GM21515 (cell line): Measurements from ENCODE around the gene PACSIN2.

Experiments used
- ATAC-seq: cut with Tn5 transposase; IDR thresholded peaks from one replicate; pipeline ENCODE4 v1.9.1; 2021; ENCODE audit not compliant: unreplicated experiment

PACSIN2 gene

DNA sequence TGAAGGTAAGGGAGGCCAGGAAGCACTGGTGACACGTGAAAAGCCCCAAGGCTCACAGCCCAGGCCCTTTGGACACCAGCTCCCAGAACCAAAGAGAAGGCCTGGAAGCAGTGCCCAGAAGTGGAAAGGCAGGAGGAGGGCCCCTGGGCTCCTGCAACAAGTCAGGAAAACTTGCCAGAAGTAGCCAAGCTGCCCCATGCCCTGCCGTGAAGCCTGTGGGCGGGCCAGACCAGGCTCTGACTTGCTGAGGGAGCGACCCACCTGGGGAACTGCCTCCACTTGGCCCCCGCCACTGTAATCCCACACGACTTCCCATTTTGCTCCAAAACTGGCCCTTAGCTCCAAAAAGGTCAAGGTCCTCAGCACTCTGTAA is 106.6 kb downstream of the PACSIN2 start:
- ATAC-seq, result no peak

DNA sequence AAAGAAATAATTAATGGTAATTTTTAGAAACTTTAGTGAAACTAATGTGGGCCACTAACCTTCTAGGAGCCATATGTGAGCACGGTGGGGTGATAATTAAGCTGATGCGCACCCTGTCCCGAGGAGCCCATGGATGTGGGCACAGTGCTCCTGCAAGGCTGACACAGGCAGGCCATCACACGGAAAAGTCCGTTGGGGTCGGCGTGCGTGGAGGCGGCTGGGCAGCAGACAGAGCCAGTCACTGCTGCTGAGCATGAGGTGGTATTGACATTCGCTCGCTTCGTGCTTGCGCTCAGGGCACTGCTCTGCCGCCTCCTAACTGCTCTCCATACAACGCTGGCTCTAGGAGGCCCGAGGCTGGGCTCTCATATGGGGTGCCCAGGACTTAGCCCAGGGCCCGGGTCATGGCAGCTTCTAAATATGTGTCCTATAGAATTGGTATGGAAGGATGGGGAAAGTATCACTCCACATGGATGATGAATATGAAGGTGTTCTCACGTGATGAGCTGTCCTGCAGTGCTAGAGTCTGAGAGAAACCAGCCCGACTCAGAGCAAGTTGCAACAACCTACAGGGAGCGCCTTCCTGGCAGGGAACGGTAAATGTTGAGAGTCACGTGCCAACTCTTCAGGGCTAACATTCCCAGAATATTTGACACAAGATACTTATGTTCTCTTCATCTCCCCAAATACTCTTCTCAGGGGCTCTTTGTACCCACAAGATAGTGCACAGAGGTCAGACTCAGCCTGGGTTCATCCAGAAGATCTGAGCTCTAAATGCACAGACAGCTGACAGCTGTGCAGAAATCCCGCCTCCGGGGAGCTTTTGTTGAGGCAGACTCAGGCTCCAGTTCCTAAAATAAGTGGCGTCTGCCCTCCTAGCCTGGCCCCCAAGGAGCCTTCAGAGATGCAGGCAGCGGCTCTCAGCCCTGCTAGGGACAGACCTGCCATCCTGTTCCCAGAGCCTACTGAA is 107.3 kb downstream of the PACSIN2 start:
- ATAC-seq, result no peak

DNA sequence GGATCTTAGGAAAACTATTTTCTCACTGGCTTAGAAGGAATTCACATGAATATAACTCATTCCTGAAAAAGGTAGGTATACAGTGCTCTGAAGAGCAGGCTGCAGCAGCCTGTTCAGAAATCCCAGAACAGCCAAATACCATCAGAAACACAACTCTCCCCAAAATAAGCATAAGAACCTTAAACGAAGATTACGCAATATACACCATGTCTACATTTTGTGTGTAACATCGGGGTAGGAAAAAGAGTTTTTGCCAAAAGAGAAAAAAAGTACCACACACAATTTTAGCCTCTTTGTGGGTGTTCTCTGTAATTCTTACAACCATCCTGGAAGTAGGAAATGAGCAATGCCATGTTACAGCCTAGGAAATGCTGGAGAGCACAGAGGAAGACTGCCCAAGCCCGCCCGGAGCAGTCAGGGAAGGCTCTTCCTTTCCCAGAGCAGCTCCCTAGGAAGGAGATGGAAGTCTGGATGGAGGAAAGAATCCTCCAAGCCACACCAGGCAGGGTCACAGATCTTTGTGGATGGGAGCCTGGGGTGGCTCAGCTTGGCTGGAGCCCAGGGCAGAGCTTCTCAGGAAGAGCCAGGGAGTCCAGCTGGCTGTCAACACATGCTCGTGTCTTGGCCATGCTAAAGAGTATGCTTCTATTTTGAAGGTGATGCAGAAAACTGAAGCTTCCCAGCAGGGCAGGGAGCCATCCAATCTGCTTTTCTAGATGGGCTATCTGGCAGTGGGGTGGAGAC is 108.2 kb downstream of the PACSIN2 start:
- ATAC-seq, result no peak

DNA sequence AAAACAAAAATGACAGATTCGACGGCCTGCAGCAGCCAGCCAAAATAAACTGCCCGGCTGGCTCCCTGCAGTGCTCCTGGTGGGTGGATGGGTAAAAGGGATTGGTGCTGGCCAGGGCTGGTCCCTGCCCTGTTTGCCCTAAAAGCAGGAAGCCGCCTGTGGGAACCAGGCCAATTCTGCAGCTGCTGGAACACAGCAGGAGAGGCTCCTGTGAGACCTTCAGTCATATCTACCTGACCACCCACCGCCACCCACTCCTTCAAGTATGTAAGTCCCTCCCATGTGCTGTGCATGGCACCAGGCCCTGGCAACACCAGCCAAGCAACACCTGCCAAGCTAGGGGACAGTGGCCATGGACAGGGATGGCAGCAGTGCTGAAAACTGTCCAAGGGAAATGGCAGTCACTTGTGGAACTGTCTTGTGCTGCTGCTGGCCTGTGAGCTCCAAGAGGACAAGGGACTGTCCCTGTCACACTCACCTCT is 109.2 kb downstream of the PACSIN2 start:
- no peak for ATAC-seq

DNA sequence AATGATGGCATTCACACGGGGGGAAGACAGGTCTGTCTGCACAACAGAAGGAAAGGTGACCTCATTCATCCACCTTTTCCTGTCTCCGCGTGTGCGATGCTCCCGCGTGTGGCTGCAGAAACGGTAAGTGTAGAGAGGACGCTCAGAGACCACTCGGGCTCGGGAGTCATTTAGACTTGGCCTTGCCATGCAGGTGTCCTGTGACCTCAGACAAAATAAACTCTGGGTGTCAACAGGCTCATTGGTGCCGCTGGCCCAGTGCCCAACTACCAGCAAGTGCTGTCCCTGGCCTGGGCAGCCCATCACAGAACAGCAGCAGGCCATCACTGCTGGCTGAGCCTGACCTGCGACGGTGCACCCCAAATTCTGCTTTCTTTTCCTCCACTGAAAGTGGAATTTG is 109.7 kb downstream of the PACSIN2 start:
- no peak for ATAC-seq

DNA sequence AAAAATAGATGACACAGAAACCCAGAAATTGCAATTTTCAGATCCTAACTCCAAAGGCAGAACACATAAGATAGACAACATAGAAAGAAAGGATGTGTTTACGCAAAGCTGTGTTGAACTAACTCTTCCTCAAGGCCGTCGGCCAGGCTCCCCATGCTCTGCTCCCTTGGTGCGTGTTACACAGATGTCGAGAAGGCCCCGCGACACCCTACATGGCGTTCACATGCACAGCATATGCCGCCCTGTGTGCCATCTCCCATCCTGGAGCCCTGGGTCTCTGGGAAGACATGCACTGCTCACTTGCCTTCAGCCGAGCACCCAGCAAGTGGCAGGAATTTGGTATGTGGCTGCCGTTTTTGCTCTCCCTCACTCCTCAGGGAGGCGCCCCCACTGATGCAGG is 110.9 kb downstream of the PACSIN2 start:
- ATAC-seq, result no peak

DNA sequence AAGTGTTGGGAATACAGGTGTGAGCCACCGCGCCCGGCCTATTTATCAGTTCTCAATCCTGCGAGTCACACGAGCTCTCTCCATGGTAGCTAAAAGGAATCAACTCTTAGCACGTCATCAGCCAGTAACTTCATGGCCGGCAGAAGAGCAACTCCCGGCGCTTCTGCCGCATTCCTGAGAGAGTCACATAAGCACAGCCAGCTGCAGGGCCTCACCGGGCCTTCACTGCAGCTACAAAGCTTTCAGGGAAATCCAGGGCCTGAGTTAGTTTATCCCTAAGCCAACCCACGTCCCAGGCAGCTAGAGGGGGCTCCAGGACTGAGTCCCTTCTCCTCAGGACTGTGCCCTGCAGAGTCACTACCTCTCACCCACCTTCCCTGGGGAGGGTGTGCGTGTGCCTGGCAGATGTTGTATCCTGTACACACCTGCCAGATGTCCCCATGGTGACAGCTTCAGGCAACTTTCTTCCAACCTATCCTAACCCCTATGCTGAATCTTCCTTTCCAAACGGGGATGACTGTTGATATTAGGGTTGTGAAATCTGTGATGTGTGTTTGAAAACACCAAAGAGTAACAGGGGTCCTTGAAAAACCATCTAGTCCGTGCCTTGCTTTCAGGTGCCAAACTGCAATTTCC is 112.0 kb downstream of the PACSIN2 start:
- no peak for ATAC-seq

DNA sequence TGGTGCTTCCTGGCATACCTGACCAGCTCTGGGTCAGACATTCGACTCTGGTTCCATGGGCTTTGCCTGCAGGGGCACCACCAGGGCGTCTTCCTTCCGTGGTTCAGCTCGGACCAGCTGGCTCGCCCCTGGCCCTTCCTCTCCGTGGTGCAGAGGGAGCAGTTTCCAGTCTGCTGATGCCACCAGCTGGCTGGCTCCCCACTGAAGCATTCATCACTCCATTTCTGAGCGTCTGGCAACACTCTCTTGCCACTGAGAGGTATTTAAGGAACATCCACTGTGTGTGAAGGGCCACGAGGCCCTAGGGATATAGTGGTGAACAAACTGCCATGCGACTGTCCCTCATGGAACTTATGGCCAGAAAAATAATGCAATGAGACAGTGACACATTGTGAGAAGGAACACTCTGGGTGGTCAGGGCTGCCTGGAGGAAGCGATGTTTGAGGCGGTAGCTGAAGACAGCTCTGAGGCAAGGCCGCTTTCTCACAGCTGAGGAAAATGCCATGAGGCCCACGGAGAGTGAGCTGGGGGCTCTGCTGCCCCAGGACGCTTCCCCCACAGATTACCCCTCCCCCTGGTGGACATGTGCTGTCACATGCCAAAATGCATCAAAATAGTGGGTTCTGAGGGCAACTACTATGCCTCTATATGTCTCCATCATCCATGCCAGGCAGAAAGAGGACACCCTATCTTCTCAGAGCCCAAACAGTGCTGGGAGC is 113.0 kb downstream of the PACSIN2 start:
- ATAC-seq, result no peak

DNA sequence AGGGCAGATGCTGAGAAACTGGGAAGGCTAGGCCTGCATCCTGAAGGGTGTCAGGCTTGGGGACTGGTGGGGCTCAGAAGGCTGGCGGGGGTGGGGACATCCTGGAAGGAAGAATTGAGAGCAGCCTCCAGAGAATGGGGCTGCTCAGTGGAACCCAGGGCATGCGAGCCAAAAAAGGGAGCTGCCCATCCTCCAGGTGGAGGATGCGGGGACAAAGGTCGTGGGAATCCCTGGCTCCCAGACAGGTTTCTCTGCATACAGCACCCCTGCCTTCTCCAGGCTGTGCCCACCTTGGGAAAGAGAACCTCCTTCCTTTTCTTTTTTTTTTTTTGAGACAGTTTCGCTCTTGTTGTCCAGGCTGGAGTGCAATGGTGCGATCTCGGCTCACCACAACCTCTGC is 117.0 kb downstream of the PACSIN2 start:
- ATAC-seq, result no peak

DNA sequence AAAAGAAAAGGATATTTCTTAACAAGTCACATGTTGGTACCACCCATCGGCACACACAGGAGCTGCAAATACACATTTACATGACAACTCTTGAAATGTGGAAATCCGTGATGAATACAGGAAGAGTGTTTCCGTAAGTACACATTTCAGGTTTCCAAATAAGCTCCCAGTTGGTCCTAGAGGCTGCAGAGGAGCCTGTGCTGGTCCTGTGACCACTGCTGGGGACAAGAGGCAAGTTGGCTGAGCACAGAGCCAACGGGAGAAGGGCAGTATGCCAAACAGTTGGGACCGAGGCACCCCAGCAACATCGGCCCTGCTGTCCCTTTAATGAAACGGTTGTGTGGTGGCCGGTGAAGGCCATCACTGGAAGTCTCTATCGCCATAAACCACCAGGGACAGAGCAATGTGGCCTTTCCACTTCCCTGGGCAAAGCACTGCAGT is 119.4 kb downstream of the PACSIN2 start:
- ATAC-seq, result no peak

DNA sequence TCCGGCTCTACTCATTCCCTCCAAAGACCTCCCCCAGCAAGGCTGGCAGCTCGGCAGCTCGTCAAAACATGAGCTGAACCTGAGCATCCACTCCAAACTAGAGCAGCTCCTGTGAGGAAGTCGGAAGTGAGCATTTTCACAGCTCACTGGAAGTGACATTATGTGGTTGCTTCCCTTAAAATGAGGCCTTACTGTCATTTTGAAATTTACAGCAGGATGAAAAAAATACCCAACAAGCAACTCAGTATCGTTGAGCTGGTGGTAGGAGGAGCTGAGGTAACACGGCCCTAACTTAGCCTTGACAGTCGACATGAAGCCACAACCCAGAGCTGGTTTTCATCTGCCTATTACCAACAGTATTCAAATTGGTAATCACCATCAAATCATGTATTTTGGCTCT is 119.9 kb downstream of the PACSIN2 start:
- ATAC-seq, result no peak

DNA sequence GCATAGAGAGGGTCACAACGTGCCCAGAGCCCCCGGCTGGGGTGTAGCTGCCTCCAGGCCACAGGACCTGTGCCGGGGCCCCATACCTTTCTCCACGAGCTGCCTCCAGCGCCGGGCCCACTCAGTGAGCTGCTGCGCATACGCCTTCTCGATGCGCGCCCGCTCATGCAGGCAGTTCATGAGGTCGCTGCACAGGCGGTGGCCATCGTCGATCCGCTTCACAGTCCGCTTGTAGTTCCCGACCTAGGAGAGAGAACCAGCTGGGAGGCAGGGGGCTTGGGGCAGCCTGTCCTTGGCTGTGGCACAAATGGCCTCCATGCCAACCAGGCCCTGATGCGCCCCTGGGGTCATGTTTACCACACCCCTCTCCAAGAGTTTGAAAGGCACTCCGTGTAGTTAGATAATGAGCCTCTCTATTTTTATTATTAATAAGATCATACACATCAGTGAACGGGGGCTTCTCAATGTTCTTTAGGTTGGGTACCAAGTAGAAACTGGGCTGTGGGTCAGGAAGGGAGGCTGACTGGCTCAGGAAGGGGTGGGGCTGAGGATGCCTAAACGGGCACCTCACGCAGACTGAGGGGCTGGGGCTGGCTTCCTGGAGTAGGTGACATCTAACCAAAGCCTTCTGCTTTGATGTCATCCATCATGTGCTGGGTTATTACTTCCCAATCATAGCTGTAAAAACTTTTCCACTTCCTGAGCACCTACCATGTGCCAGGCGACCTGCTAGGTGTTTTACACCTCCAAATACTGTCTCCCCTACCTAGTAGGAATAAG is 121.4 kb downstream of the PACSIN2 start:
- no peak for ATAC-seq

DNA sequence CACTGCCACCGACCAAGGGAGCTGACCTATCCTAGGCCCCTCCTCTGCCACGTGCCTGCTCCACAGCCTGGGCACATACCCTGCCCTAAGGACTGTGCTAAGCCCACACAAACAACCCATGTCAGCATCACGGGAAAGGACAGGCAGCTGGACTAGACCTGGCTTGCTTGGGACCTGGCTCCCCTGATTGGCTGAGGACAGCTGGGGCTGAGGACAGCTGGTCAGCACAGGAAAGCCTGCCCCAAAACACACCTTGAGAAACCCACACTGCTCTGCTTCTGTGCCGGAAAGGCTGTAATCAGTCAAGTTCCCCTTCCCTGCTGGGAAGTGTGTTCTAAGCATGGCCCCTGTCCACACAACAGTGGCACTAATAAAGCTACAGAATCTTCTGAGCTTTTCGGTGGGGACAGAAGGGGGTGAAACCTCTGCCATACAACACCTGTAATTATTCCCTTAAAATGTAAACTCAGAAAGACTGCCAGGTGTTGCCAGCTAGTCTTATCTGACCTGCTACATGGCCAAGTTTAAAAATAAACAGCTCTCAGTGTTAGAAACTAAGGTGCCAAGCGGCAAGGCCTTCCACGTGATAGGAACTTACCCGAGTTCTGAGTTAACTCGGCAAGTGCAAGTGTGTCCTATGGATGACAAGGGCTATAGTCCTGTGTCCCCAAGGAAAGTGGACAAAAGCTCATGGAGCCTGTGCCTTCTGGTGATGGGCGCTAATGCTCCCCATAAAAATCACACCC is 122.2 kb downstream of the PACSIN2 start:
- no peak for ATAC-seq

DNA sequence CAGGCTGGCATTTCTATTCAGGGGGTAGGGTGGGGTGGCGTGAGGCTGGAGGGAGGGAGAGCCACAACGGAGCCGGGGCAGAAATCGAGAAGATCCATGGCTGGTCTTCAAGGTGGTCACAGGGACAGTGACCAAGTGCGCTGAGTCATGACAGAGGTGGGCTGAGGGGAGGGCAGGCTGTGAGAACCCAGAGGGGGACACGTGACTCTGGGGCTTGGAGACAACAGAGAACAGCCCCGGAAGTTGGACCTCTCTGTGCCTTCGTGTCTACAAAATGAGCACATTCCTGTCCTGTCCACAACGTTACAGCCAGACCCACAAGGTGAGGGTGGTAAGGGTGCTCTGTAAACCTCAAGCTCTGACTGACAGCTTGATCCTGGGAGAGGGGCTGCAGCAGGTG is 122.8 kb downstream of the PACSIN2 start:
- ATAC-seq, result no peak

DNA sequence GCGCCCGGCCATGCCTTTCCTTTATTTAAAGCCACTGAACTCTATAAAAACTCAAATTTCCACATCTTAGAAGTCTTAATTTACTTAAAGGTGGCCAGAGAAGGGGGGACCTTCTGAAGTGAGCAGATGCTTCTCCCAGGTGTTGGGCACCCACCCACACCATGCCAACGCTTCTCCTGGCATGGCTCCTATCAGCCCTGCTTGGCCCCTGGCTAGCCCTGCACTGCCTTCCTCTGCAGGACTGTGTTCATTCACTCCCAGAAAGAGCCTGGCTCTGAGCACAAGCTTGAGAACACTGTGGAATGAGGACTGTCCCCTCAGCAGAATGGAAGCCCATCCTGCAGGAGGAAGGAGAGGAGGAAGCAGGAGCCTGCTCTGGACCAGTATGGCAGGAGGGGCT is 123.3 kb downstream of the PACSIN2 start:
- ATAC-seq, result no peak

DNA sequence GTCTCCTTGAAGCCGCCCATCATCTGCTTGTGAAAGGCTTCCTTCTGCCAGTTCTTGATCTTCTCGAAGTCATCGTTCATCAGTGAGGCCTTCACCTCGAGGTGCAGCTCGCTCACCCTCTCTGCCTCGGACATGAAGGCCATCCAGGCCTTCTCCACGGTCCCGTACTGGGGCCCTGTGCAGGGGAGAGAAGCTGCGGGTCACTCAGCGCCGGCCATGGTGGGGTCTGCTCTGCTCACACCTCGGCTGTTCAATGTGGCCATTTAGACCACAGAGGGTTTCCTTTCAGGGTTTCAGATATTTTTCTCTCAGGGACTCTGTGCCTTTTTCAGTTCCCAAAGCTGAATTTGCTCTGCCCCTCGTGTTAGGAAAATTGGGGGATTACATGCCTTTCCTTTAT is 123.9 kb downstream of the PACSIN2 start:
- ATAC-seq, result no peak

DNA sequence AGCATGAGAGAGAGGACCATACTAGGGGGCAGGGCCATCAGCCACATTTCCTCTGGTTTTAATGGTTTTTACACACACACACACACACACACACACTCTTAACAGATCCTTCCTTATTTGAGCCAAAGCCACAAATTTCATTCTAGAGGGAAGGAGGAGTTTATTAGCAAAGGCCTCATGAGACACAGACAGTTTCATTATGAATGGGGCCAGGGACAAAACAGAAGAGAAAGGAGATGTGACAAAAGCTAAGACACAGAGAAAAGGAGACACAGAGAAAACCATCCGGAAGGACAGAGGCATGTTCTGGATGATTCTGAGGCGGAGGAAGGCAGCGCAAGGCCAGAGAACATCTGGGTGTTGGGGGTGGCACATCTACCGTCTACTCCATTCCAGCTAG is 125.6 kb downstream of the PACSIN2 start:
- ATAC-seq, result peak; percentile 49

DNA sequence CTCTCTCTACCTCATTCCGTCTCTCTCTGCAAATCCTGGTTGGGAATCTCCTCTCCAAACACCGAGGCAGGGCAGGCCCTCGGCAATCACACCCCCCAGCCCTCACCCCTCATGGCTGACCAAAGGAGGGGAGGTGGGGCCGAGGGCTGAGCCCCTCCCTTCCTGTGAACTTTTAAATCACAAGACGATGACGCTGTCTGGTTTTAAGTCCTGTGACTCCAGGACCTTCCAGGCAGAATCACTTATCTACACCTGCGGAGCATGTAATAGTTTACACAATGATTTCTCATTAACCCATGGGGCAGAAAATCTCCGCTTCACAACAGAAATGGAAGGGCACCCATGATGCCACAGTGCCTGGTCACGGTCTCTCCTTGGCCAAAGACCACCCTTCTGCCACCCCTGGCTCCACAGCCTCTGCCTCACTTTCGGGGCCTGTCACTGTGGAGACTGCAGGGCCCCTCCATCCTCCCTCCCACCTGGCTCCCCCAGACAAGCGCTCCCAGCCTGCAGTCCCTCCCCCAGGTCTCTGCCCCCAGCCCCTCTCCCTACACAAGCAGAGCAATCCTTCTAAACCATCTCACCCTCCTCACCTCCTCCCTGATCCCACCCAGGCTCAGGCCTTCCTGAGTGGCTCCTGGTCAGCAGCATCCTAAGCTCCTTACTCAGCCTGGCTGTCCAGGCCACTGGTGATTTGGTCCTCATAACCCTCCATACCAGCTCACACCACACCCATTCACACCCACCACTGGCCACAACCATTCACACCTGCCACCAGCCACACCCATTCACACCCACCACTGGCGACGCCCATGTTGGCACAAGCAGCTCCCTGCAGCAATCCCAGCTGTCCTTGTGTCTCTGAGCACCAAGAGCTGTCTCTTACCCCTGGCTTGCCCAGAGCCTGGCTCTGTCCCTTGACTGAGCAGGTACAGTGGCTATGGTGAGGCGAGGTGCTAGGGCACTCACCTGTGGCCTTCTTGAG is 127.1 kb downstream of the PACSIN2 start:
- no peak for ATAC-seq
